Esophagus squamous epithelium (tissue), 5 donors: ENCODE measurements around the gene RHBDD1. TPM values are rescaled to one million over a fixed set of nuclear protein-coding genes. Genes with fewer than 3 reads are reported as not detected.

Experiments used
- DNase-seq: peaks from one replicate; lab custom pipeline; 2025; lab: John Stamatoyannopoulos, UW
- H3K27ac ChIP-seq, 4 donors: fragments of 200-600 bp; sonication (generic); one replicate each; pipeline ENCODE4 v1.5.1; 2016 to 2019; ENCODE audit warnings: mild to moderate bottlenecking in 1 of 4
- H3K27me3 ChIP-seq, 4 donors: fragments of 200-600 bp; sonication (generic); 1 replicate in 3 of 4; 2 replicates in 1 of 4; pipeline versions ENCODE4 v1.5.1 to v1.6.0; 2017 to 2021; ENCODE audit warnings: antibody characterized with exemption in 1 of 4
- H3K36me3 ChIP-seq, 3 donors: fragments of 200-600 bp; sonication (generic); one replicate each; pipeline ENCODE4 v1.5.1; 2016 to 2019
- H3K4me1 ChIP-seq, 3 donors: fragments of 200-600 bp; sonication (generic); one replicate each; pipeline ENCODE4 v1.5.1; 2017 to 2019
- H3K4me3 ChIP-seq, 4 donors: fragments of 200-600 bp; sonication (generic); 1 replicate in 3 of 4; 2 replicates in 1 of 4; pipeline ENCODE4 v1.5.1; 2016 to 2019; ENCODE audit warnings: mild to moderate bottlenecking in 2 of 4, moderate library complexity in 1 of 4
- H3K9me3 ChIP-seq, 3 donors: fragments of 200-600 bp; sonication (generic); one replicate each; pipeline ENCODE4 v1.5.1; 2016 to 2019
- CTCF ChIP-seq, 6 experiments: fragments of 450-650 bp in 4 of 6; fragments of 200-600 bp in 2 of 6; sonication (generic) in 2 of 6; IDR thresholded peaks; one replicate each; pipeline ENCODE4 v1.5.1; 2016 to 2019; ENCODE audit warnings: antibody characterized with exemption in 6 of 6, mild to moderate bottlenecking in 4 of 6, moderate library complexity in 4 of 6
- POLR2A ChIP-seq, 4 donors: fragments of 450-650 bp; IDR thresholded peaks; one replicate each; pipeline ENCODE4 v1.6.1; 2017; ENCODE audit warnings: antibody characterized with exemption in 4 of 4, mild to moderate bottlenecking in 4 of 4, moderate library complexity in 3 of 4
- WGBS, 2 donors: methylation state at CpG; one replicate each; pipeline ENCODE4 v1.1.5; 2018; 5-methylcytosine and 5-hydroxymethylcytosine counted together
- intact Hi-C: fragments of 100-400 bp; cut with DNase I; formaldehyde crosslinking; loops from one replicate; pipeline ENCODE4 v1.15.0; 2022
- total RNA-seq, 4 donors: library from RNA; depleted of rRNA; stranded (reverse); fragments of >200 nt; gene quantifications; one replicate each; pipeline ENCODE4 v1.1.0, GENCODE V29; 2016
- donor health status: DM: yes; HTN: yes; CAD: no.

The RHBDD1 gene
- total RNA-seq, 4 donors from 2014 or later: 6.8 to 14.4 (median 10.3) TPM

GRCh38 chr2:227016894-227017293, 181.0 kb downstream of the RHBDD1 start:
- intact Hi-C loops: no loop called here
- DNase-seq: no peak
- Histone ChIP-seq H3K4me1 (no peaks in the 10 kb centered on the region), H3K36me3 (no peaks in the 10 kb centered on the region), H3K4me3 (no peak overlapping the region), H3K9me3 (no peaks in the 10 kb centered on the region), H3K27me3 (no peaks in the 10 kb centered on the region), H3K27ac (no peak overlapping the region)
- no peak for TF ChIP-seq CTCF (IDR thresholded peaks at IDR 0.05)
- no peak for TF ChIP-seq POLR2A (IDR thresholded peaks at IDR 0.05)
- 51 to 63% methylated on average over 4 of the region's 4 CpGs for WGBS, 2 donors

GRCh38 chr2:227020416-227020815, 184.6 kb downstream of the RHBDD1 start:
- Histone ChIP-seq H3K4me3 (no peak overlapping the region), H3K4me1 (no peaks in the 10 kb centered on the region), H3K36me3 (no peaks in the 10 kb centered on the region), H3K27me3 (no peaks in the 10 kb centered on the region), H3K27ac (no peak overlapping the region), H3K9me3 (no peaks in the 10 kb centered on the region)
- 72 to 85% methylated on average over 2 of the region's 2 CpGs for WGBS, 2 donors
- no peak for TF ChIP-seq CTCF (IDR thresholded peaks at IDR 0.05)
- TF ChIP-seq POLR2A (IDR thresholded peaks at IDR 0.05): no peak
- no peak for DNase-seq
- intact Hi-C loops: no loop called here

- H3K4me1 ChIP-seq: no peaks in the 10 kb centered on the region
- H3K9me3 ChIP-seq: no peaks in the 10 kb centered on the region
- no peak for TF ChIP-seq POLR2A (IDR thresholded peaks at IDR 0.05)
- no peak overlapping the region for H3K4me3 ChIP-seq
- no peaks in the 10 kb centered on the region for H3K36me3 ChIP-seq
- intact Hi-C loops: no loop called here
- WGBS, 2 donors: 29 to 51% methylated on average over 1 to 3 of the region's 3 CpGs
- no peak for DNase-seq
- no peak overlapping the region for H3K27ac ChIP-seq
- H3K27me3 ChIP-seq: no peaks in the 10 kb centered on the region
Measured at GRCh38 chr2:227022608-227023007, 186.8 kb downstream of the RHBDD1 start.

- TF ChIP-seq CTCF (IDR thresholded peaks at IDR 0.05) (no peak), POLR2A (IDR thresholded peaks at IDR 0.05) (no peak)
- Histone ChIP-seq H3K27ac (no peak overlapping the region), H3K36me3 (no peaks in the 10 kb centered on the region), H3K27me3 (no peaks in the 10 kb centered on the region), H3K9me3 (no peaks in the 10 kb centered on the region), H3K4me3 (no peak overlapping the region), H3K4me1 (no peaks in the 10 kb centered on the region)
- intact Hi-C loops: no loop called here
- WGBS, 2 donors: 61 to 72% methylated on average over 2 of the region's 2 CpGs
- no peak for DNase-seq
Measured at GRCh38 chr2:227025510-227025909, 189.7 kb downstream of the RHBDD1 start.

- intact Hi-C loops: no loop called here
- 76% methylated on average over 3 of the region's 3 CpGs for WGBS, 2 donors
- TF ChIP-seq POLR2A (IDR thresholded peaks at IDR 0.05) (no peak), CTCF (IDR thresholded peaks at IDR 0.05) (no peak)
Measured at GRCh38 chr2:227029426-227030105, 193.7 kb downstream of the RHBDD1 start.

More at GRCh38 chr2:227029426-227030105, 193.7 kb downstream of the RHBDD1 start:
- no peak for DNase-seq
- Histone ChIP-seq H3K36me3 (no peaks in the 10 kb centered on the region), H3K4me3 (no peak overlapping the region), H3K4me1 (no peaks in the 10 kb centered on the region), H3K9me3 (no peaks in the 10 kb centered on the region), H3K27ac (no peak overlapping the region), H3K27me3 (no peaks in the 10 kb centered on the region)
